Hippocampal formation (tissue), 2 donors: ENCODE measurements around the gene FXYD2.
"Not testable (repeated sequence)": the region's sequence is repeated elsewhere in the genome, so short reads cannot be mapped to it uniquely, and the experiment has no call there.

Source experiments
- DNase-seq, 2 donors: peaks; one replicate each; lab custom pipeline; 2025; lab: John Stamatoyannopoulos, UW

FXYD2 gene

GRCh38 chr11:117824571-117825537, at the start of gene FXYD2:
Gene FXYD2 (minus strand): TSS chr11:117824744. CDS start chr11:117824678, 66 bp downstream.
- DNase-seq = no peak

- DNase-seq = no peak
Measured at GRCh38 chr11:117873828-117874125, 49.2 kb upstream of the FXYD2 start.

GRCh38 chr11:117872975-117873827, 48.7 kb upstream of the FXYD2 start:
- no peak for DNase-seq

GRCh38 chr11:117872420-117872961, 47.9 kb upstream of the FXYD2 start:
- DNase-seq = no peak

GRCh38 chr11:117871784-117872183, 47.2 kb upstream of the FXYD2 start:
- DNase-seq = no peak

- no peak for DNase-seq
Measured at GRCh38 chr11:117871160-117871559, 46.6 kb upstream of the FXYD2 start.

GRCh38 chr11:117870103-117870952, 45.8 kb upstream of the FXYD2 start:
- DNase-seq = peak in 1 of 2 donors; percentile 62

GRCh38 chr11:117869604-117870003, 45.1 kb upstream of the FXYD2 start:
- no peak for DNase-seq

GRCh38 chr11:117868815-117869561, 44.4 kb upstream of the FXYD2 start:
- no peak for DNase-seq

- no peak for DNase-seq
Measured at GRCh38 chr11:117868088-117868487, 43.5 kb upstream of the FXYD2 start.

- peak; percentile 53 for DNase-seq
Measured at GRCh38 chr11:117866526-117866925, 42.0 kb upstream of the FXYD2 start.

- not testable (repeated sequence) for DNase-seq
Measured at GRCh38 chr11:117865546-117865945, 41.0 kb upstream of the FXYD2 start.

GRCh38 chr11:117863383-117863782, 38.8 kb upstream of the FXYD2 start:
- no peak for DNase-seq

GRCh38 chr11:117862753-117863152, 38.2 kb upstream of the FXYD2 start:
- DNase-seq = no peak

- no peak for DNase-seq
Measured at GRCh38 chr11:117862019-117862725, 37.6 kb upstream of the FXYD2 start.

- DNase-seq = no peak
Measured at GRCh38 chr11:117861151-117862018, 36.8 kb upstream of the FXYD2 start.

GRCh38 chr11:117860139-117860538, 35.6 kb upstream of the FXYD2 start:
- DNase-seq = no peak

GRCh38 chr11:117859488-117860112, 35.1 kb upstream of the FXYD2 start:
- DNase-seq = no peak

- no peak for DNase-seq
Measured at GRCh38 chr11:117859061-117859460, 34.5 kb upstream of the FXYD2 start.
